RWPE2 (cell line): ENCODE measurements around the gene SNX4.

ENCODE experiments used
- ATAC-seq: fragments of 200-7000 bp; cut with Tn5 transposase; 3 replicates; pipeline ENCODE4 v1.9.1; 2021; ENCODE audit warnings: low read depth
- DNase-seq: peaks from one replicate; pipeline ENCODE4 v3.0.0-alpha.2; 2020; ENCODE audit warnings: low spot score
- H3K27ac ChIP-seq: fragments of 450-650 bp; 2 replicates; pipeline ENCODE4 v1.5.1; 2017; ENCODE audit warnings: mild to moderate bottlenecking; ENCODE audit not compliant: poor library complexity, severe bottlenecking
- H3K27me3 ChIP-seq: fragments of 250-450 bp; sonication (Bioruptor Pico); 2 replicates; pipeline ENCODE4 v1.5.1; 2021; ENCODE audit warnings: mild to moderate bottlenecking, moderate library complexity; ENCODE audit not compliant: insufficient read depth, poor library complexity, severe bottlenecking
- H3K36me3 ChIP-seq: fragments of 250-450 bp; sonication (Bioruptor Pico); 2 replicates; pipeline ENCODE4 v1.5.1; 2020; ENCODE audit warnings: low read depth, mild to moderate bottlenecking, moderate library complexity
- H3K4me1 ChIP-seq: fragments of 250-450 bp; sonication (Bioruptor Pico); 2 replicates; pipeline ENCODE4 v1.5.1; 2021; ENCODE audit warnings: mild to moderate bottlenecking, moderate library complexity; ENCODE audit not compliant: insufficient read depth, poor library complexity, severe bottlenecking
- H3K4me3 ChIP-seq: fragments of 250-450 bp; sonication (Bioruptor Pico); 2 replicates; pipeline ENCODE4 v1.5.1; 2021; ENCODE audit warnings: mild to moderate bottlenecking, moderate library complexity; ENCODE audit not compliant: severe bottlenecking
- H3K9me3 ChIP-seq: fragments of 250-450 bp; sonication (Bioruptor Pico); 2 replicates; pipeline ENCODE4 v1.5.1; 2021; ENCODE audit warnings: mild to moderate bottlenecking, moderate library complexity; ENCODE audit not compliant: severe bottlenecking
- TF ChIP-seq, protein P1 (sequence below): fragments of 450-650 bp; IDR thresholded peaks from one replicate; pipeline ENCODE4 v1.5.1; 2017; ENCODE audit warnings: mild to moderate bottlenecking, moderate library complexity; ENCODE audit not compliant: poor library complexity, severe bottlenecking

The SNX4 gene

DNA sequence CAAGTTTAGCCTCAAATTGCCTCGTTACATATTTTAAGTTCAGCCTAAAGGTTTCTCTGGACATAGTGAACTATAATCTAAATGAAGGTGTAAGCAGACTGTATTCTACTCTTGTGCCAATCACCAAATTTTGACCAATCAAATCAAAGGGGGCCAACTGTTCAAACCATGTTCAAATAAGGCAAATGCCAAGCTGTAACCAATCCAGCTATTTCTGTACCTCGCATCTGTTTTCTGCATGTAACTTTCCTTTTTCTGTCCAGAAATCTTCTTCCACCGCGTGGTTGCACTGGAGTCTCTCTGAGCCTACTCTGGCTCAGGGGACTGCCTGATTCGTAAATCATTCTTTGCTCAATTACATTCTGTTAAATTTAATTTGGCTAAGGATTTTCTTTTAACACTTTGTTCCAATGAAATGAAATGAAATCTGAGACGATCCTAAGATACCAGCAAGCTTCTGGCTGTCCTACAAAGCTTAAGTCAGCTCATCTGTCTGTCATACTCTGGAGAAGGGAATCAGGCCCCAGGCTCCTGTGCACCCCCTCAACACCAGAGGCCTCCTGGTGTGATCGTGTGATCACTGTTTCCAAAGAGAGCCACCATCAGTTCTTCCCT is 91.7 kb downstream of the SNX4 start:
- DNase-seq = no peak
- no peaks in the 10 kb centered on the region for H3K36me3 ChIP-seq
- H3K27me3 ChIP-seq = no peaks in the 10 kb centered on the region
- TF ChIP-seq, protein P1, sequence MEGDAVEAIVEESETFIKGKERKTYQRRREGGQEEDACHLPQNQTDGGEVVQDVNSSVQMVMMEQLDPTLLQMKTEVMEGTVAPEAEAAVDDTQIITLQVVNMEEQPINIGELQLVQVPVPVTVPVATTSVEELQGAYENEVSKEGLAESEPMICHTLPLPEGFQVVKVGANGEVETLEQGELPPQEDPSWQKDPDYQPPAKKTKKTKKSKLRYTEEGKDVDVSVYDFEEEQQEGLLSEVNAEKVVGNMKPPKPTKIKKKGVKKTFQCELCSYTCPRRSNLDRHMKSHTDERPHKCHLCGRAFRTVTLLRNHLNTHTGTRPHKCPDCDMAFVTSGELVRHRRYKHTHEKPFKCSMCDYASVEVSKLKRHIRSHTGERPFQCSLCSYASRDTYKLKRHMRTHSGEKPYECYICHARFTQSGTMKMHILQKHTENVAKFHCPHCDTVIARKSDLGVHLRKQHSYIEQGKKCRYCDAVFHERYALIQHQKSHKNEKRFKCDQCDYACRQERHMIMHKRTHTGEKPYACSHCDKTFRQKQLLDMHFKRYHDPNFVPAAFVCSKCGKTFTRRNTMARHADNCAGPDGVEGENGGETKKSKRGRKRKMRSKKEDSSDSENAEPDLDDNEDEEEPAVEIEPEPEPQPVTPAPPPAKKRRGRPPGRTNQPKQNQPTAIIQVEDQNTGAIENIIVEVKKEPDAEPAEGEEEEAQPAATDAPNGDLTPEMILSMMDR = no peak
- no peak for ATAC-seq
- H3K4me3 ChIP-seq = no peak overlapping the region
- no peaks in the 10 kb centered on the region for H3K9me3 ChIP-seq
- H3K4me1 ChIP-seq = peaks cover under 1% of the 10 kb centered on the region
- no peak overlapping the region for H3K27ac ChIP-seq

DNA sequence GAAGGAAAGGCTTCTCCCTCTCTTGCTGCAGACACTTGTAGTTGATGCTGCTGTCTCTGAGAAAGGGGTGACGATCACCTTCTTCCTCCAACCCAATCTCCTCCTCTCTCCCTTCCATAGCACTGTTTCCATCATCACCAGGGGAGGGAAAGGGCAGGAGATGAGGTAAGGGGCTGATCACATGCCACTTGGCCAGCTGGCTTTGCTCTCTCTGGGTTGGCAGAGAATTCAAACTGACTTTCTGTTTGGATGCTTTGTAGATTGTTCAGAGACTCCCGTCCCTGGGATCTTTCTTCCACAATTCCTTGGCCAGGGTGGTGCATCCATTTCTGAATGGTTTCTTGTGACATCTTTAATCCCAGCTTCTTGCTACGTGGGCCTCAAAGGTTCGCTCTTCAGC is 101.7 kb downstream of the SNX4 start:
- no peaks in the 10 kb centered on the region for H3K36me3 ChIP-seq
- ATAC-seq = no peak
- TF ChIP-seq, protein P1 = no peak

DNA sequence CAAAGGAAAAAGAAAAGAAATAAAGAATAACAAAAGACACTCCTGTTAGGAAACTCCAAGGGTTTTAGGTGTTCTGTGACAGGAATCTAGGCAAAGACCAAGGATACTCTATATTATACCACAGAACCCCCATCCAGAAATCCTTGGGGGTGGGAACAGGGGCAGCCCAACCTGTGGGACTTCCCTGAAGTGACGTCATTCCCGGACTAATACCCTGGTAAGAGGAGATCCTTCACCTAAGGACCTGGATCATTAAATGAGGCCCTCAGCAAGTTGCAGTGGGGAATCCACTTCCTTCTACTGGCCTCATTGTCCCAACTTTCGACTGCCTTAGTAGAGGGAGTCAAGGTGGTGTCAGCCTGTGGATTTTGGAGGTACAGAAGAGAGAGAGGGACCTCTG is 103.8 kb downstream of the SNX4 start:
- DNase-seq = no peak
- H3K27ac ChIP-seq = no peak overlapping the region
- H3K9me3 ChIP-seq = no peaks in the 10 kb centered on the region
- no peaks in the 10 kb centered on the region for H3K4me1 ChIP-seq
- H3K36me3 ChIP-seq = no peaks in the 10 kb centered on the region
- no peaks in the 10 kb centered on the region for H3K27me3 ChIP-seq
- TF ChIP-seq, protein P1 = no peak
- H3K4me3 ChIP-seq = no peak overlapping the region
- no peak for ATAC-seq

More for the DNA sequence above, 101.7 kb downstream of the SNX4 start:
- no peaks in the 10 kb centered on the region for H3K4me1 ChIP-seq
- H3K9me3 ChIP-seq = no peaks in the 10 kb centered on the region
- no peaks in the 10 kb centered on the region for H3K27me3 ChIP-seq
- no peak for DNase-seq
- H3K4me3 ChIP-seq = no peak overlapping the region
- no peak overlapping the region for H3K27ac ChIP-seq

DNA sequence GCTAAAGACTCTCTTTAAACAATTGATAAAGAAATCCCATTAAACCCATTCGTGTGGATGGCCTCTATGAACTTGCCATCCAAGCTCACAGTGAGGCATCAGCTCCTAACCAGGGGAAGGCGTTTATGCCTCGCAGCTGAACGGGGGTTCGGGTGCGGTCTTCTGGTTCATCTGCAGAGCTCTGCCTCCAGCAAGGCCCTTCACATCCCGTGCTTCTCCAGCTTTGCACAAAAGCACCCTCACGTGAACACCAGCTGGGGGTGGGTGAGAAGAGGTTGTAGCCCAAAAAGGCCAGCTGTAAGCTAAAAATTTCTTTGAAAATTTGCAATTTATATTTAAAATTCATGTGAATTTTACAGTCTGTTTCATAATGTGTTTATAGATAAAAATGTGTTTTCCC is 105.3 kb downstream of the SNX4 start:
- Histone ChIP-seq H3K36me3 (no peaks in the 10 kb centered on the region), H3K4me1 (no peaks in the 10 kb centered on the region), H3K9me3 (no peaks in the 10 kb centered on the region), H3K27ac (no peak overlapping the region), H3K27me3 (no peaks in the 10 kb centered on the region), H3K4me3 (no peak overlapping the region)
- TF ChIP-seq, protein P1 = no peak
- DNase-seq (no peak), ATAC-seq (no peak)

DNA sequence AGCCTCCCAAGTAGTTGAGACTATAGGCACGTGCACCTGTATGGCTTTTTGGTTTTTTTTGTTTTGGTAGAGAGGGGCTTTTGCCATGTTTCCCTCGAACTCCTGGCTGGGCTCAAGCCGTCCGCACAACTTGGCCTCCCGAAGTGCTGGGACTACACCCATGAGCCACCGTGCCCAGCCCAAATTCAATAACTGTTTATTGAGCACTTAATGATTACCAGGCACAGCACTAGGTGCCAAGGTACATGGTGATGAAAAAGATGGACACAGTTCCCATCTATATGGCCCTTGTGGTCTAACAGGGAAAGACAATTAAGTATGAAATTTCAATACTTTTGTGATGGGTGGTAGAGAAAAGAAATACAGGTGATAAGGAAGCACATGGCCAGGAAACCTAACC is 109.1 kb downstream of the SNX4 start:
- ATAC-seq = no peak
- no peaks in the 10 kb centered on the region for H3K27me3 ChIP-seq
- H3K4me1 ChIP-seq = no peaks in the 10 kb centered on the region
- H3K27ac ChIP-seq = no peak overlapping the region
- no peaks in the 10 kb centered on the region for H3K36me3 ChIP-seq
- DNase-seq = no peak
- H3K9me3 ChIP-seq = no peaks in the 10 kb centered on the region
- TF ChIP-seq, protein P1 = no peak
- no peak overlapping the region for H3K4me3 ChIP-seq
